ENCODE data around the gene UBE2F. TPM values are rescaled to one million over a fixed set of nuclear protein-coding genes. Genes with fewer than 3 reads are reported as not detected.

UBE2F gene, protein sequence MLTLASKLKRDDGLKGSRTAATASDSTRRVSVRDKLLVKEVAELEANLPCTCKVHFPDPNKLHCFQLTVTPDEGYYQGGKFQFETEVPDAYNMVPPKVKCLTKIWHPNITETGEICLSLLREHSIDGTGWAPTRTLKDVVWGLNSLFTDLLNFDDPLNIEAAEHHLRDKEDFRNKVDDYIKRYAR
- total RNA-seq (2014; rRNA removed; shearing (Covaris generic)): 71.4 and 77.4 TPM in 2 replicates
- polyA plus RNA-seq (2015; cell fraction: cytosol; rRNA removed): 70.9 and 99.7 TPM in 2 replicates
- 27.2 and 30.1 TPM in 2 replicates for polyA plus RNA-seq (2015; cell fraction: nucleus; rRNA removed)

DNA sequence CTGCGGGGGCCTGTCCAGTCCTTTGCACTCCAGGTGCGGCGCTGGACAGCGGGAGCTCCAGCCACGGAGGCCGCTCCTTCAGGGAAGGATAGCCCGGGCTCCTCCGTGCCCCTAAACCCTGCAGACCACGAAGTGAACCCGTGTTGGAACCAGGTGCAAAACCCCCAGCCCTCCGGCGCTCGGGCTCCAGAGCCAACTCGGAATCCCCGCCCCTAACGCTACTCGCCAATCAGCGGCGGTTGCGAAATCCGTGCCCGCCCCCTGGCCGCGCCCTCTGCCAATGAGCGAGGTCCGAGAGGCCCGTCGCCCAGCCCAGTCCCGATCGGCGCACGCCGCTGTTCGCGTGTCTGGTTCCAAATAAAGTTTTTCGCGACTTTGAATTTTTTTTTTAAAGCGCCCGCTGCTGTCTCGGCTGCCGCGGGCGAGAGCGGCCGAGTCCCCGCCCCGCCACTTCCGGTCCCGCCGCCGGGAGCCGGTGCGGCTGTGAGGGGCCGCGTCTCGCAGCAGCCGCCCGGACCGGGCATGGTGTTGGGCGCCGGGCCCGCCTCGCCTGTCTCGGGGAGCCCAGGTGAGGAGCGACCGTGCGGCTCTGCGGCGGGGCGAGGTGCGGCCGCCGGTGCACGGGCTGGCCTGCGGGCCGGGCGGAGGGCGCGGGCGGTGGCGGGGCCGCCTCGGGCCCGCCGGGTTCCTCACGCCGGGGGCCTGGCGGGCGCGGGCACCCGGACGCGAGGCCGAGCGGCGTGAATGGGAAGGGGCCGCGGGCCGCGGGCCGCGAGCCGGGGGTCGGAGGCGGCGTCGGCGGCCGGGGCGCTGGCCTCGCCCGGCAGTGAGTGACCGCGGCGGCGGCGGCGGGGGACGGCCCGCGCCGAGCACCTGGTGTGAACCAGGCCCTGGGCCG lies at the start of gene UBE2F:
UBE2F (plus strand) TSS at position 450 of the 898 bp plus-strand sequence. CDS start 6,094 bp downstream, outside the sequence.
- DNase-seq (ENCODE audit: low read depth): peak; percentile 96

DNA sequence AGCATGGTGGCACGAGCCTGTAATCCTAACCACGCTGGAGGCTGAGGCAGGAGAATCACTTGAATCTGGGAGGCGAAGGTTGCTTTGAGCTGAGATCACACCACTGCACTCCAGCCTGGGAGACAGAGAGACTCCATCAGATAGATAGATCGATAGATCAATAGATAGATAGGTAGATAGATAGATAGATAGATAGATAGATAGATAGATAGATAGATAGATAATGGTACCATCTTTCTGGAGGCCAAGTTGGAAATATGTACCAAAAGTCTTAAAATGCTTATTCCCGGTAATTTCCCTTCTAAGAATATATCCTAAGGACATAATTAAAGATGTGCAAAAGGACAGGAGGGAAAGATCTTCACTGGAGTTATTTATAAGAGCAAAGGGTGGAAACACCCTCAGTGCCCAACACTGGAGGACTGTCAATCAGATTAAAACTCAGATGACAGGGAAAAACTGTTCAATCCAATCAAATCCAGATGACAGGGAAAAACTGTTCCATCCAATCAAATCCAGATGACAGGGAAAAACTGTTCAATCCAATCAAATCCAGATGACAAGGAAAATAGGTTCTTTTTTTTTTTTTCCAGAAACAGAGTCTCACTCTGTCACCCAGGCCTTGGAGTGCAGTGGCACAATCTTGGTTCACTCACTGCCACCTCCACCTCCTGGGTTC lies 49.0 kb upstream of the UBE2F start:
- no peak for DNase-seq (ENCODE audit: low read depth)

DNA sequence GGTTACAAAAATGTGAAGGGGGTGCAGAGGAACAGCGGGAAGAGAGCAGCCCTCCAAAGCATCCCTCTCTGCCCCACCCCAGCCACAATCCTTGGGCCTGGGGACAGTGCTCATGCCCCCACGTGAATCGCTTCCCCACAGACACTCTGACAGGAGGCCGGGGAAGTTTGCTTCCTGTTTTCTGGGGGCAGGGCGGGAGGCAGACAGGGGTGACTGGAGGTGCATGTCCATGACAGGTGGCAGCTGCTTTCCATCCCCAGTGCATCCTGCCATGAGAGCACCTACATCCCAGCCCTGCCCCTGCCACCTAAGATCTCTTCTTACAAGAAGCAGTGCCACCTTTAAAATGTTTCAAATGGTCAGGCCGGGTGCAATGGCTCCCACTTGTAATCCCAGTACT lies 47.2 kb upstream of the UBE2F start:
- DNase-seq (ENCODE audit: low read depth): no peak

DNA sequence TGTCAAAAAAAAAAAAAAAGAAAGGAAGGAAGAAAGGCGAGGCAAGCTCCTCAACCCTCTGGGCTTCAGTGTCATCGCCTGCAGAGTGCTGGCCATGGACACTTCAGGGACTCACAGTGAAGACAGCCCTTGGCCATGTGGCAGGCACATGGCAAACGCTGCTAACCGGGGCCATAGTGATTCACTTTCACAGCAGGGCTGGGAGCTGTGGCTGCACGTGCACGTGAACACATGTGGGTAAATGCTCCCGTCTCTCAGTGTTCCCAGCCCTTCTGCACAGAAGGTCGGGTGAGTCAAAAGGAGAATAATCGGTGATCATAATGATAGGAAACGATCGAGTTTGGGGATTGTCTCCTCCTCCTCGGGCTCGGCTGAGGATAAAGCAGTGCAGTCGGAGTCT lies 46.1 kb upstream of the UBE2F start:
- peak; percentile 51 for DNase-seq (ENCODE audit: low read depth)

DNA sequence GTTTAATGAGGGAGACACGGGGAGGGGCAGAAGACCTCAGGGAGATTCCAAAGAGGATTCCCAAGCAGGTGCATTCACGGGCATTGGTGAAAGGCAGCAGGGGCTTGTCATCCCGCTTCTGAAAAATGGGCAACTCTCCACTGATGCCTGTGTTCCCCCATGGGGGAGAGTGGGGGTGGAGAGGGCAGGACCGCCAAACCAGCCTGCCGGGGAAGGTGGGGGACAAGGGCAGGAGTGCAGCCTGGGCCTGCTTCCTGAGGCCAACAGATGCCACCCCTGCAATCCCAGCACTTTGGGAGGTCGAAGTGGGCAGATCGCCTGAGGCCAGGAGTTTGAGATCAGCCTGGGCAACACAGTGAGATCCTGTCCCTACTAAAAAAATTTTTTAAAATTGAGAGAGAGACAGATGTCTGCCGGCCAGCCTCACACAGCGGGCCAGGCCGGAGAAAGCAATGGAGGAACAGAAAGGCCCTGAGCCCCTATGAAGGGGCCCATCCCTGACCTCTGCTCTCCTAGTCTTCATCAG lies 44.8 kb upstream of the UBE2F start:
- no peak for DNase-seq (ENCODE audit: low read depth)

DNA sequence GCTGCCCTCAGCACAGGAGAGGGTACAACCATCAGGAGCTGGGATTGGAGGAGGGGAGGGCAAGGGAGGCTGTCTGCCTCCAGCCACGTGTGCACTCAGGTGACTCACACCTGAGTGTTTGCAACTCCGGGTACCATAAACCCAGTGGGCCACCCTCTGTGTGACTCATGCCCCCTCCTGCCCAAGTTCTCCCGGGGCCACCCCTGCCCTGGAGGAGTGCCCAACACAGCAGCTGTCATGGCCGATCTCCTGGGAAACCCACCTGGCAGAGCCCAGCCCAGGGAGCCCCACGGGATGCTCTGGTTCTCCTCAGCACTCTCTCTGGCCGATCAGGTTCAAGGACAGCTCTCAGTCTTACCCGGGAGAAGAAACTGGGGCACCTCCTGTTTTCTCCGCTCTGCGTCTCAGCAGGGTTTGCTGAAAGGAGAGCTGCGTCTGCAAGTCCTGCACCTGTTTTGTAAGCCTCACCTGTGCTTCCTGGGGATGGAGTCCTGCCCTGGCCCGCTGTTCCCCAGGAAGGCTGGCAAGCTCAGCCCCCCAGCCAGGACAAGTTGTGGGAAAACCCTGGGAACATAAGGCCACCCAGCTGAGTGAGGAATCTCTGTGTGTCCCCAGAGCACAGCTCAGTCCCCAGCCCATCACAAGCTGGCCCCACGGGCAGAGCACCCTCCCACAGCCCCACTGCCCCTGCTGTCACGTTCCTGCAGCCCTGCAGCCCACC lies 44.0 kb upstream of the UBE2F start:
- peak; percentile 28 for DNase-seq (ENCODE audit: low read depth)

DNA sequence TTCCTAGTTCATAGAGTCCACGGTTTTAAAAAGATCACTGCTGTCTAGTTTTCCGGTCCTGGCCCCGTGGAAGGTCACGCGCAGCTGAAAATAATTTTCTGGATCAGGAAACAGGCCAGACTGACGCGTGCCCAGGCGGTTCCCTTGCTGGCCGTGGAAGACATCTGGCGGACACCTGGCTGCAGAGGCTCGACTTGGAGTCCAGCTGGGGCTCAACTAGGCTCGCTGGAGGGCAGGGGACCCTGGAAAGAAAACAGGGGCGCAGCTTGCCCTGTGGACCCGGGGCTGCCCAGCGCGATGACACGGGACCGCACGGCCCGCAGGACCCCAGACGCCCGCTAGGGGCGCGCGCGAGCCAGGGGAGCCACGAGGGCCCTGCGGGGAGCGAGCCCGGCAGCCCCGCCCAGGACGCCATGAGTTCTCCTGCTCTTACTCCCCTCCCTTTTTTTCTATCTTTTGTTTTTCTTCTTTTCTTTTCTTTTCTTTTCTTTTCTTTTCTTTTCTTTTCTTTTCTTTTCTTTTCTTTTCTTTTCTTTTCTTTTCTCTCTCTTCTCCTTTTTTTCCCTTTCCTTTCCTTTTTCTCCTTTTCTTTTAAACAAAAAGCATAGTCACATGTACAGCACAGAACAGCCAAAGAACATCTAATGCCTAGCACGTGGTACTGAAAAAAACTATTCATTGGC lies 43.2 kb upstream of the UBE2F start:
- peak; percentile 34 for DNase-seq (ENCODE audit: low read depth)

DNA sequence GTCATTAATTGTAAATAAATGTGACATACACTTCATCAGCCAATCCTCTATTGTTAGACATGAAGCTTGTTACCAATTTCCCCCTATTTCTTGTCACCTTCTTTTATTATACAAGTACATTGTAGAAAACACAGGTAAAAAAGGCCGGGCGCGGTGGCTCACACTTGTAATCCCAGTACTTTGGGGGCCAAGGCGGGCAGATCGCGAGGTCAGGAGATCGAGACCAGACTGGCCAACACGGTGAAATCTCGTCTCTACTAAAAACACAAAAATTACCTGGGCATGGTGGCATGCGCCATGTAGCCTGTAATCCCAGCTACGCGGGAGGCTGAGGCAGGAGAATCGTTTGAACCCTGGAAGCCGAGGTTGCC lies 42.7 kb upstream of the UBE2F start:
- DNase-seq (ENCODE audit: low read depth): no peak

DNA sequence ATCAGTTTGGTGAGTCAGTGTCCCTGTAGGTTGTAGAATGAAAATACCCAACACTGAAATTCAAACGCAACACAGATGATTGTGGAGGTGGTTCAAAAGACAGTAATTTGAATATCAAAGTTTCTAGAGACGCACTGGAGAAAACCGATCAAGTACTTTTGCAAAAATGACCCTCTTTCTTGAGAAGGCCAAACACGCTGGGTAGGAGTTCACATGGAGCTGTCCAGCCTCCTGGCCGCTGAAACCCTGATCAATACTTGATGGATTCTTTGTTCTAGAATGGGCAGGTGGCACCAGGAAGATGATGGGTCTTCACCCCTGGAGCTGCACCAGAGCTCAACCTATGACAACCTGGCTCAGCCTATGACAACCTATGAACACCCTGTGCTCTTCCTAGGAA lies 39.7 kb upstream of the UBE2F start:
- no peak for DNase-seq (ENCODE audit: low read depth)

DNA sequence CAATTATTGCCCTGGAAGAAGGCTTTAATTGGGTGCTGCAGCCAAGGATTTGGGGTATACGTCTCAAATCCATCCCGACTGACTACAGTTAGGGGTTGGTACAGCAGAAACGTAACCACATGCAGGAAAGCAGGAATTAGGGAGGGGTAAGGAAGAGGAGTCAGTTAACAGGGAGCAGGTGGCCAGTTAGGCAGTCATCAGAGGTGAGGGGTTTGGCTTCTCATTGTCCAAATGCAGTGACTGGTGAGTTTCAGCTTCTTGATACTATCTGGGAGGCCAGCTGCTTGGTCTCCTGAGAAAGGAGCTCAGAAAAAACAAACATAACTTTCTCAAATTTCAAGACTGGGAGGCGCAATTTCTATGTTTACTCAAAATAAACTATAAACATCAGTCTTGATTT lies 38.8 kb upstream of the UBE2F start:
- no peak for DNase-seq (ENCODE audit: low read depth)

DNA sequence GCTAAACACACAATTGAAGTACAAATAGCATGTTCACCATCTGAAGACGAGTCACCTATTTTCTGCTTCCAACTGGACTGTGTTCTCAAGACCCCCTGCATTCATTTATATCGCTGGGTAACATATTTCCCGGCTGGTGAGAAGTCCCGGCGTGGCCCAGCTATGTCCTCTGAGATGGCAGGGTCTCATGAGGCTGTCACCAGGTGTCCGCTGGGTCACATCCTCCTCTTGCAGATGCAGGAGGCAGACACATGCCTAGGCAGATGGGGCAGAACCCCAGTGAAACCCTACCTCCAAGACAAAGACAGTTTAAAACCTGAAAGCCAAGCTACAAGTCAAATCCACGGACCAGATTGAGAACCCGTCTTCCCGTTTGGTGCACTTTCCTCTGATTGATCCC lies 36.8 kb upstream of the UBE2F start:
- DNase-seq (ENCODE audit: low read depth): no peak

DNA sequence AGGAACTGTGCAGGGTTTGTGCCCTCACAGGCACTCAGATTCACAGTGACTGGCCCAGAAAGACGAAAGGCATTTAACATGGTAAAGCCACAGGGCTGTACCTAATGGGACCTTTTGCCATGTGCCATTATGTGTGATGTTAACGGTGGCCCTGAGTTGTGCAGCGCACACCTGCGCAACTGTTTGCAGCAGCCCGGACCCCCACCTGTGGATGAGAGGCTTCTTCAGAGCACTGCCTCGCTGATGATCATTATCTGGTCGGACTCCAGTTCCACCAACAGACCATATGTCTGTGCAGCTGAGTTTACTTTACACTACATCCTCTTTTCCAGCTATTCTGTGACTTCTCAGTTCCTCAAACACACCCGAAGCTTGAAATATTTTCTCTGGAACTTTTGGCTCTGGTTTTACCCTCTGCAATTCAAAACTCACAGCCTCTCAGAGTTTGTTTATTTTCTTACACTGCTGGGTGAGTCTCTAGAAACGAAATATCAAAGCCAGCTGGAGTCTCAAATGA lies 35.6 kb upstream of the UBE2F start:
- no peak for DNase-seq (ENCODE audit: low read depth)

DNA sequence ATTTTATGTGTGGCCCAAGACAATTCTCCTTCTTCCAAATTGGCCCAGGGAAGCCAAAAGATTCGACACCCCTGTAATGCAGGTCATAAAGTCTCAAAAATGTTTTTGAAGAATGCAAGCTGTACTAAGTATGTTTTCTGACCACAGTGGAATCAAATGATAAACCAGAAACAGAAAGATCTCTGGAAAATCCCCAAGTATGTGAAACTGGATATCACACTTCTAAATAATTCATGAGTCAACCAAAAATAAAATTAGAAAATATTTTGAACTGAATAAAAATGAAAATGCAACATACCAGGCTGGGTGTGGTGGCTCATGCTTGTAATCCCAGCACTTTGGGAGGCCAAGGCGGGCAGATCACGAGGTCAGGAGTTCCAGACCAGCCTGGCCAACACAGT lies 34.1 kb upstream of the UBE2F start:
- no peak for DNase-seq (ENCODE audit: low read depth)

DNA sequence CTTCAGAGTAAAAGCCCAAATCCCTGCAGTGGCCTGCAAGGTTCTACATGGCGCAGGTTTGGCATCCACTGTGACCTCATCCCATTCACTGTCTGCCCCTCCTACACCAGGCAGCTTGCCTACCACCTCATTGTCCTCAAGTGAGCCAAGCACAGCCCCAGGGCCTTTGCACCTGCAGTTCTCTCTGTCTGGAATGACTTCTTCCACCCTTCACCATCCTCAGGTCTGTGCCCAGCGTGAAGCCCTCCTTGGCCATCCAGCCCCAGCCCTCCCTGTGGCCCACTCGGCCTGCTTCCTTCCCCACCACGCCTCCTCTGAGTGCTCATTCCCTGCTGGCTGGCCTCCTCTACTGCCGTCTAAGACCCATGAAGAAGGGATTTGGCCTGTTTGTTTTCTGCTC lies 32.6 kb upstream of the UBE2F start:
- no peak for DNase-seq (ENCODE audit: low read depth)

DNA sequence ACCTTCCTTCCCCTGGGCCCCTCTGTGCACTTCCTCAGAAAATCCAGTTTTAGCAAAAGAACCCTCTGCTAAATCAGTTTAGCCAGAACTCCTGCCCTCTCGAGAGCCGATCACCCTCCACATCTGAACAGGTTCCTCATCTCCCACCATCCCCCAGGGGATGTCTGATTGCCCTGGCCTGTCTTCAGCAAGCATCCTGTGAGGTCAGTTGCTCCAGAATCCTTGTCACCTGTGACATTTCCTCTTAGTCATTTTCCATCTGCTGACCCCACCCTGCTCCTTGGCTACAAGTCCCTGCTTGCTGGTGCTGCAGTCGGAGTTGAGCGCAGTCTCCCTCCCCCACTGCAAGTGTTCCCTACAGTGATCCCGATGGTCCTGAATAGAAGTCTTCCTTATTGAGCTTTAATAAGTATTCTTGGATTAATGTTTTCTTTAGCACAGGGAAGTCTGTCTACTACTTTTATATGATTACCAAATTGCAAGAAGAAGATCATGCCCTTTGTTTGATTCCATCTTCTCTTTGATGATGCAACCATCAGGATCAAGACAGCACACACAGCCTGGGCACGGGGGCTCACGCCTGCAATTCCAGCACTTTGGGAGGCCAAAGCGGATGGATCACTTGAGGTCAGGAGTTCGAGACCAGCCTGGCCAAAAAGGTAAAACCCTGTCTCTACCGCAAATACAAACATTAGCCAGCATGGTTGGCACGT lies 30.9 kb upstream of the UBE2F start:
- peak; percentile 43 for DNase-seq (ENCODE audit: low read depth)

DNA sequence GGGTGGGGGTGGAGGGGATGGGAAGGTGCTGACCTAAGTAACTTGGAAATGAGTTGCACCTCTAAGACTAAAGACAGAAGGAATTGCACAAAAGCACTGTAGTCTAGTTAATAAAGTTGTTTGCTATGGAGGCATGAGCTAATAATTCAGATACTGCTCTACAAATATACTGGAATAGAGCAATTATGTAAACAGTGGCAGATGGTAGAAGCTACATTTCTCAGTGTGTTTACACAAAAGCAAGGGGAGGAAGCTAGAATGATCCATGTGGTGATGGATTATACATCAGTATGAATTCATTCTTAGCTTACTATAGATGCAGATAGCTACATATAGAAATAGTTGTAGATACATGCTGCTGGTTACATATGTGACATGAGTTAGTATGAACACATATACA lies 27.6 kb upstream of the UBE2F start:
- no peak for DNase-seq (ENCODE audit: low read depth)

DNA sequence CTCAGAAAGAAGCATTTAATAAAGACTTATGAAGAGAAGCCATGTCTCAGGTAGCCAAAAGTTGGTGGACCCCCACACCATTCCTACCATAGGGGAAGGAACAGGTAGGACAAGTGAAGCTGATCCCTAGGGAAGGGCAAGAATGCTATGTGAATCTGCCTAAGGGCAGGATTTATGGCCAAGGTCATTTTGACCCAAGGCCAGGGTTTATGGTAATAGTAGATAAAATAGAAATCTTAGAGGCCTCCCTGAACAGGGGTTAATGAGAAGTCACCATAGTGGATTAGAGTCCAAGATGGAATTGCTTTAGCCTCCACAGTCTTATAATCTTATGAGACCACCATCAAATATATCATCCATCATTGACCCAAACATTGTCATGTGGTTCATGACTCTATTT lies 26.0 kb upstream of the UBE2F start:
- DNase-seq (ENCODE audit: low read depth): no peak

DNA sequence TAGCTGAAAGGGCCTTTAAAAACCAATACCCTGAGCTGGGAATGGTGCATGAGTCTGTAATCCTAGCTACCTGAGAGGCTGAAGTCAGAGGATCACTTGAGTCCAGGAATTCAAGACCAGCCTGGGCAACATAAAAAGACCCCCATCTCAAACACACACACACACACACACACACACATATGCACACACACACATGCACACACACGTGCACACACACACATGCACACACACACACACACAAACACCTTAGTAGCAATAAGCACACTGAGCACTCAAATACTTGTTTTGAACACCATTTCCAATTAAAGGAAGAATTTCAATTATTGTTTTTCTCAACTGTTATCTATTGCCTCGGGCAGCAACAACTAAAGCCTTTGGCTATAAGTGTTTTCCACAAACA lies 25.6 kb upstream of the UBE2F start:
- DNase-seq (ENCODE audit: low read depth): no peak

DNA sequence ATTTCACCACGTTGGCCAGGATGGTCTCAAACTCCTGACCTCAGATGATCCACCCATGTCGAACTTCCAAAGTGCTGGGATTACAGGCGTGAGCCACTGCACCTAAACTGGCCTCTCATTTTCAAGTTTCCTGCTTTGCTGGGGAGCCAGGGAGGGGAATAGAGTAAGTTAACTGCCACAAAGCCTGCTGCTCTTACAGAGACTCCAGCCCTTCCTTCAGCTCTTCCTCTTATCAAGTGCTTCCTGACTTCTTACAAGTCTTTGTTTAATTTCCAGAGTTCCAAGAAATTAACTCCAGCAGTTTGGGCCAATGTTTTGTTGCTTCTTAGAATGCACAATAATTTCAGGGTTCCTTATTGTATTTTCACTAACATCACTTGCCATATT lies 24.3 kb upstream of the UBE2F start:
- no peak for DNase-seq (ENCODE audit: low read depth)

All from HT1080 (cell line).